GM18508 (cell line): Measurements from ENCODE around the gene TMOD1.

Experiments
- ATAC-seq: cut with Tn5 transposase; IDR thresholded peaks from one replicate; pipeline ENCODE4 v1.9.1; 2021; ENCODE audit warnings: moderate number of reproducible peaks; ENCODE audit not compliant: insufficient read depth, unreplicated experiment

The TMOD1 gene

DNA sequence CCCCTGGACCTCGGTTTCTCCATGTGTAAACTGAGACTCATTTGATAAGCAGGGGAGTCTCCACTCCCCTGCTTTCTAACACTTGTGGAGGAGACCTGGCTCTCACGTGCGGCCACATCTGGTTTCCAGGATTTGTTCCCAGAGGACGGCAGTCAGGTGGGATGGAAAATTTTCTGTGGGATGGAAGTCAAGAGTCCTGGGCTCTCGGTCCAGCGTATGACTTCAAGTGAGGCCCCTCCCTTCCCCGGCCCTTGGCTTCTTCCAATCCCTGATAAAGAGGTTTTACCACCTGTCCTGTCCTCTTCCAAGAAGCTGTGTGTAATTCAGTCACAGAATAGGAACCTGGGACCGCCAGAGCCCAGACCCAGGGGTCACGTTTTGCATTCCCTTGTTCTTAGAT, 35.0 kb downstream of the TMOD1 start:
- no peak for ATAC-seq

- no peak for ATAC-seq
Observed at GRCh38 chr9:97543561-97543960, 42.1 kb downstream of the TMOD1 start.

- ATAC-seq, result no peak
Observed at GRCh38 chr9:97545486-97545885, 44.0 kb downstream of the TMOD1 start.

DNA sequence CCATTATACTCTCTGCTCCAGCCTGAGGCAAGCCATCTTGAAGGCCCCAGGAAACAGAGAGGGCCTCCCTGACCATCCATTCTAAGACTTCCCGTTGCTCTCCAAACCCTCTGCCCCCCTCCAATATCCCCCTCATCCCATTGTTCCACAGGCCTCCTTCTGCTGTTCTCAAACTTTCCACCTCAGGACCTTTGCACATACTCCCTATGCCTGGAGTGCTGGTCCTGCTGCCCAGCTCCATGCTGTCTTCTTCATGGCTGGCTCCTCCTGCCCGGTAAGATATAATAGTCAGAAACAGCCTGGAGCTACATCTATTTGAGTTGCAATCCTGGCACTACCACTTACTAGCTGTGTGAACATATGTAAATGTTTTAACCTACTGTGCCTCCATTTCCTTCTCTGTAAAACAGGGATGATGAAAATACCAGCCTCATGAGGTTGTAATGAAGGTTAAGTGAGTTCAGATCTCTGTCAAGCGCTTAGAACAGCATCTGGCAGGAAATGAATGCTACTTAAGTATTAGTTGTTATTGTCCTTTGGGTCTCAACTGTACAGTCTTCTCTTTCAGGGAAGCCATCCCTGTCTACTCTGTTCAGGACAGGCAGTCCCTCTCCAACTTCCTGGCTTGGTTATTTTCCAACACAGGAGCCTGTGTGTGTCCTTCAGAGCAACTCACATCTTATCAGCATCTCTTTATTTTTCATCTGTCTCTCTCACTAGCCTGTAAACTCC, 45.8 kb downstream of the TMOD1 start:
- no peak for ATAC-seq

- no peak for ATAC-seq
Observed at GRCh38 chr9:97548379-97548778, 46.9 kb downstream of the TMOD1 start.

DNA sequence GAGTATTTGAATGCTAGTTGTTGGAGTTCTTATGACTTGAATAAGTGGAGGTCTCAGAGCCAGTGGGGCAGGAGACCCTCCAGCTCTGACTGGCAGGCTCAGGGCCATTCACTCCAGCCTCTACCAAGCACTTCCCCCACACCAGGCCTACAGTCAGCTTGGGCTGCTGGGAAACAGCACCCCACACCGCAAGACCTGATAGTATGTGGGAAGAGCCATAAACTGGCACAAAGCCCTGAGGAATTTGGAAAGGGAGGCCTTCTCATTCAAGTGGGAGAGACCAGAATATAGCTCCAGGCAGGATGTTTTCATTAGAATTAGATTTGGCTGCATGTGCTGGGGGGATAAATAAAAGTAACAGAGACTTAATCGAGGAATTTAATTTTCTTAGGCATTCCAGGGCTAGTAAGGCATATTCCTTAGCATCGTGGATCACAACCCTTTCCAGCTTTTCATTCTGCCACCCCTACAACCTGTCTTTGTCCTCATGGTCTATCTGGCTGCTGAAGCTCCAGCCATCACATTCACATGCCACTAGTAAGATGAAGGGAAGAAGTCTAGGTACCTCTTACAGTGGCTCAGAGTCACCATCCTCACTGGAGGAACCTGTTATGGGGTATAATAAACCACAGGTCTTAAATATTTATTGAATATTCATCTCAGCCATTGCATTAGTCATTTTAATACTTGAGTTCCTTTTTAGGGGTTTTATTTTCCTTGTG, 47.5 kb downstream of the TMOD1 start:
- no peak for ATAC-seq

GRCh38 chr9:97550386-97550785, 48.9 kb downstream of the TMOD1 start:
- no peak for ATAC-seq

DNA sequence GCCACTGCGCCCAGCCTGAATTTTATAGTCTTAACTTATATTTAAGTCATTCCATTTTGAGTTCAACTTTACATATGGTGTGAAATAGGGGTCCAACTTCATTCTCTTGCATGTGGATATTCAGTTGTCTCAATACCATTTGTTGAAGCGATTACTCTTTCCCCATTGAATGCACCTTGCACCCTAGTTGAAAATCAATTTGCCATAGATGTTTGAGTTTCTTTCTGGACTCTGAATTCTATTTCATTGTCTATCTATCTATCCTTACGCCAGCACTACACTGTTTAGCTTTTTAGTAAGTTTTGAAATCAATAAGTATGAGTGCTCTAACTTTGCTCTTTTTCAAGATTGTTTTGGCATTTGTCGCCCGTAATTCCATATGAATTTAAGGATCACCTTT, 49.8 kb downstream of the TMOD1 start:
- no peak for ATAC-seq

GRCh38 chr9:97553141-97553540, 51.7 kb downstream of the TMOD1 start:
- ATAC-seq, result no peak

- no peak for ATAC-seq
Observed at GRCh38 chr9:97553841-97554240, 52.4 kb downstream of the TMOD1 start.

GRCh38 chr9:97554566-97555075, 53.2 kb downstream of the TMOD1 start:
- ATAC-seq, result no peak

DNA sequence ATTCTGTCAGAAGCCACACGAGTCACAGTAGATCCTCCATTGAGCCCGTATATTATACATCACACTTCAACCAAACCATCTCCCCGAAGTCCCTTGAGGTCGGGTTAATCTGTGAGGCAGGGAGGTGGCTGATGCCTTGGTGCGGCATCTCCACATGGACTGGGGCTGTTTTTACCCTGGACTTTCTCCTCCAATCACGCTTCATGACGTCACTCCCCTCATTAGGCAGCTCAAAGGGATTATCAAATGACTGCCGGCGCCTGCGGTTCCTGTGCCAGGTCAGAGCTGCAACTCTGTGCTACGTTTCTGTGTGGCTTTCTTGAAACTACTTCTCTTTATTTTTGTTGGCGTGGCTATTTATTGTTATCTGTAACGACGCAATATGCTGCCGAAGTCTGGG, 53.7 kb downstream of the TMOD1 start:
- no peak for ATAC-seq

- no peak for ATAC-seq
Observed at GRCh38 chr9:97556036-97556720, 54.7 kb downstream of the TMOD1 start.

DNA sequence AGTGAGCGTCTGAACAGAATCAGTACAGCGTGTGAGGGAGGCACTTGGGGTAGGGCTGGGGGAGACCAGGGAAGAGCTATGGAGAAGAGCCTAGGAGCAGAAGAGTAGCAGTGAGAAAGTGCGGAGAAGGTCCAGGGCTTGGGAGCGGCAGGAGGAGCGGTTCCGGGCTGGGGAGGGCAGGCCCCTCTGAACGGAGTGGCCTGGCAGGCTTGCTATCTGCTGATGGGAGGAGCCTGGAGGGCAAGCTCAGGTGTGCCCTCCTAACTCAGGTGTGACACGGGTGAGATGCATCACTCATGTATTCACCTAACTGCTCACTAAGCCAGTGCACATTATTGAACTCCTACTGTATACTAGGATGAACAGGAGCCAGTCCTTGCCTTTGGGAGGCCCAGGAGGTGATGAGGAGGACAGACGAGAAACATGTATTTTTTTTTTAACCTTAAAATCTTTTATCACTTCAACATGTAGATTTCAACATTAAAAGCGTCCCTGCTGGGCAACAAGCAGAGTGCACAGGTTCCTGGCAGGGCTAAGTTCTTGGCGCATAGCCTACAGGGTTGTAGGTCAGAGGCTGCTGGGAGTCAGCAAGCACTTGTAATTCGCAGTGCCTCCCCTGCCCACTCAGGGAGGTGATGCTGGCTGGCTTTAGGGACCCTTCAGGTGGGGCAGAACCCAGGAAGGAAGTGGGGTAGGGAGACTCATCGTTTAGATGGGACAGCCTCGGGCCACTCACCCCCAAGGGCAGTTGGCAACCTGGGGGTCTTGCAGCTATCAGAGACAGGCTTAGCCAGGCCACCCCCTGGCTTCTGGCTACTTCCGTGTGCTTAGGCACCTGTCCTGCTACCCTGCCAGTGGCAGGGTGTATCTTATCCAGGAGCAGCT, 55.5 kb downstream of the TMOD1 start:
- ATAC-seq, result no peak

DNA sequence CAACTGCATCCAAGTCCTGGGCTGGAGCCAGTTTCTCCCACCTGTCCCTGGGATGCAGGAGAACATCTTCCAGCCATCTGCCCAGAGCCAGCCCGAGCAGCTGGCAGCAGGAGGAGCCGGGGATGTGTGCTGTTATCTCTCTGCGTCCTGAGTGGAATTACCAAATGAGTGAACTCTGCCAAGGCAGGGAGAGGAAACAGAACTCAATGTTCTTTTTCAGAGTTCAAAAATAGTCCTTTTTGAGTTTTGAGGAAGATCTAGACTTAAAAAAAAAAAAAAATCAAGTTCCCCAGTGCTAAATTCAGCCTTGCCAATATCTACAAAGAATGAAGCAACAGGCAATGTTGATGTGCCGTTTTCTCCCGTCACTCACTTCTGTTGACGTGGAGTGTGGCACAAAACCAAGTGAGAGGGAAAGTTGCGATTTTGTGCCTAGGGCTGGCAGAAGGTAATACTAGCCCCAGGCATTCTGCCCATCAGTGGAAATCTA, 56.2 kb downstream of the TMOD1 start:
- no peak for ATAC-seq

DNA sequence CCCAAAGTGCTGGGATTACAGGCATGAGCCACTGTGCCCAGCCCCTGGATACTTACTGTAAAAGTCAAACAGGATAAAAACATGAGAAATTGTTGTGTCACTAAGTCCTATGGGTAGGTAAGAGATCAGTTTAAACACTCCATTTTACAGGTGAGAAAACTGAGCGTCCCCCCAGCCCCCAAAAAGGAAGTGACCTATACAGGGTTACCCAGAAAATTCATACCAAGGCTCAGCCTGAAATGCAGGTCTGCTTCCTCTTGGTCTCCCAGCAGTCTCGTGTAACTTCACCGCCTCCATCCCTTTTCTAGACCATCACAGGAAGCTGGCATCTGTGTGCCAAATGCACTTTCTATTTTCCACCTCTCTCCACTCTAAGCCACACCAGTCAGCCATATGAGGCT, 57.2 kb downstream of the TMOD1 start:
- ATAC-seq, result no peak

- no peak for ATAC-seq
Observed at GRCh38 chr9:97559111-97559514, 57.6 kb downstream of the TMOD1 start.

GRCh38 chr9:97560154-97560553, 58.7 kb downstream of the TMOD1 start:
- ATAC-seq, result no peak

GRCh38 chr9:97560851-97561250, 59.4 kb downstream of the TMOD1 start:
- ATAC-seq, result no peak

DNA sequence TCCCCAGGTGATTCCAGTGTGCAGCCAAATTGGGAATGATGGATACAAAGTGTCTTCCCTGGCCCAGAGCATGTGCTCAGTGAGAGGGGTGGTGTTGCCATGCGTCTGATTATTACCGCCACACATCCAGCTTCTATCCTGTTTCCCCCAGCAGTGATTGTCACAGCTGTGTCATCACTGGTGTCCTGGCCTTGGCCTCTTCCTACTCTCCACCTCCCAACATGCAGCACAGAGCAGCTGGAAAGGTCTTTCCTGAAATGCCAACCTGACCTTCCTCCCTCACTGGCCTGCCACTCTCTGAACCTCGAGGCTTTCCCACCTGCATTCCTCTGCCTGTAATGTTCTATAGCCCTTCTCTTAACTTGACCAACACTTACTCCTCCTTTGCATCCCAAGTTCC, 60.0 kb downstream of the TMOD1 start:
- ATAC-seq, result no peak
